HG03139 (cell line): ENCODE results near the gene PFN4.
"Not testable (repeated sequence)": the region's sequence is repeated elsewhere in the genome, so short reads cannot be mapped to it uniquely, and the experiment has no call there.

Experiments used
- ATAC-seq: cut with Tn5 transposase; IDR thresholded peaks from one replicate; pipeline ENCODE4 v1.9.1; 2021; ENCODE audit not compliant: unreplicated experiment

The PFN4 gene, protein sequence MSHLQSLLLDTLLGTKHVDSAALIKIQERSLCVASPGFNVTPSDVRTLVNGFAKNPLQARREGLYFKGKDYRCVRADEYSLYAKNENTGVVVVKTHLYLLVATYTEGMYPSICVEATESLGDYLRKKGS

DNA sequence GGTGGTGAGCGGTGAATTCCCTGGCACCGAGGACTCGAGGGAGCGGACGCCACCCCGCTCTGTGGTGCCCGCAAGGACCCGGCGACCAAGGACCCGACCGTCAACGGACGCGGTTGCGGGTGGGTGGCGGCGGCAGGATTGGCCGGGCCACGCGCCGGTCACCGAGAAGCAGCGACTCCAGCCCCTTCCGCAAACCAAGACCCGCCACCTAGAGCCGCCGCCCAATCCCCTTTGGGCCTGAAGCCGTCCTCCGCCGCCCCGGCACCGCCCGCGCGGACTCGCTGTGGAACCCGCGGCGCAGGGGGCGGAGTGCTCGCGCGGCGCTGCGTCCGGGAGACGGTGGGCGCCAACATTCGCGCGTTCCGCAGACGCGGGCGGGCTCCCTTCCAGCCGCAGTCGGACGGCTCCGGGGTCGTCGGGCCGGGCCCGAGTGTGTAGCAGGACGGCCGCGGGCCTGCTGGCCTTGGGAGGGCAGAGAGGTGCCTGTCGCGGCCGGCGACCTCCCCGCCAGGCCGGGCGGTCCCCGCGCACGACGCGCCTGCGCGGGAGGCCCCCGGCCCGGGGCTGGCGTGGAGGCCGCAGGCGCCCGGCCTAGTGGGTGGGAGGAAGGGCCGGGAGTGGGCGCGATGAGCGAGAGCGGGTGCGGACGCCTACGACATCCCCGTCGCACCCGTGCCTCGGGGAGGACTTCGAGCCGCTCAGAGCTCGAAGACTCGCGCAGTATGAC lies at the start of gene PFN4, which contains the start of gene FAM228B:
TSS of gene PFN4 (minus strand) at position 140 of the 727 bp plus-strand sequence. CDS start 799 bp downstream, outside the sequence.
TSS of gene FAM228B (plus strand) at position 275 of the 727 bp plus-strand sequence. CDS start 893 bp downstream, outside the sequence.
- ATAC-seq = peak; percentile 84

DNA sequence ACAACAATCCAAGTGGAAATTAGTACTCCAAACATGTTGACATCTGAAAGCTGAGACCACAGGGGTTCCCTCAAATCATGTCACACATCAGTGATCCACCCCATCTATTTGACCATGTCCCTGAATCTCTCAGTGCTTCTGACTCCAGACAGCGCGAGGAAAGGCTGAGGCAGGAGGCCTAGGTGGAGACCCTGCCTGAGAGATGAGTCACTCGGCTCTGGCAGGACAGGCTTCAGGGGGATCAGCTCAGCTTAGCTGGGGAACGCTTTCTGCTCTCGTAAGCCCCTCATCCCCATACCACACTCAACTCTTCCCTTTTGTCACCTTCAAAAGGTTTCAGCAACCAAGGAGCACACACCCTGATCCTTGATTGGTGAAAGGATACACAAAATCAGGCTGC lies 45.9 kb upstream of the PFN4 start:
- no peak for ATAC-seq

DNA sequence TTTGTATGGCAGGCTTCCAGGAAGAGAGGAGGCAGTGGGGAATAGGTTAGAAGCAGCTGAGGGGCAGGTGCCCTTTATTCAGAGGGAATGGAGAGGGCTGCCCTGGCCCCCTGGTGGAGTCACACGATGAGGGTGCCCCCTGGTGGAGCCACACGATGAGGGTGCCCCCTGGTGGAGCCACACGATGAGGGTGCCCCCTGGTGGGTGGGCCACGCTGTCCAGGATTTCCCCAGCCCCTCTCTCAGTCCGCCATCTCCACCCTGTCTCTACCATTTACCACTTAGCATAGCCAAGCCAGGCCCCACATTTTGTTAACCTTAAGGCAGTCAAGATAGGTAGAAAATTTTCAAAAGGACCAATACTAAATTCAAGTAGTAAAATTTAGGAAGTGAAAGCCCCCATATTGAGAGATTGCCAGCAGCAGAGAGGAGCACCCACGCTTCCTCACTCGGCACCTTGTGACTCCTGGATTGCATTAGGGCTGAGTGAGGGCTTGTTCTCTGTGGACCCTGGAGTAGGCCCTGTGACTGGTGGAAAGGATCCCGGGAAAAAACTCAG lies 41.4 kb upstream of the PFN4 start:
- ATAC-seq = peak; percentile 57

DNA sequence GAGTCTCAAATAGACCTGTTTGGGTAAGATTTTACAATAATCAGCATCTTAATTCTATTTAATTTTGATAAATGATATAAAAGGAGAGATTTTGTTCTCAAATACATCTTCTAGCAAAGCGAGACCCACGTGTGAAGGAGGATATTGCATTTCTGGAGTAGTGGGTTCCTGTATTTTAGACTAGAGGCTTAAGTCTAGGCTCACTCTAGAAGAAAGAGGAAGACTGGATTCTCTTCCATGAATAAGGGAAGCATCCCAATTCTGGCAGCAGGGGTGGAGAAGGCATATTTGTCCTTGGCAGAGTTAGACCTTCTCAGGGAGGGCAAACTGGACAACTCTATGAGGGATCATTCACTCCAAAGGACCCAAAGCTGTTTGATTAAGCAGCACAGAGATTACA lies 40.5 kb upstream of the PFN4 start:
- no peak for ATAC-seq

DNA sequence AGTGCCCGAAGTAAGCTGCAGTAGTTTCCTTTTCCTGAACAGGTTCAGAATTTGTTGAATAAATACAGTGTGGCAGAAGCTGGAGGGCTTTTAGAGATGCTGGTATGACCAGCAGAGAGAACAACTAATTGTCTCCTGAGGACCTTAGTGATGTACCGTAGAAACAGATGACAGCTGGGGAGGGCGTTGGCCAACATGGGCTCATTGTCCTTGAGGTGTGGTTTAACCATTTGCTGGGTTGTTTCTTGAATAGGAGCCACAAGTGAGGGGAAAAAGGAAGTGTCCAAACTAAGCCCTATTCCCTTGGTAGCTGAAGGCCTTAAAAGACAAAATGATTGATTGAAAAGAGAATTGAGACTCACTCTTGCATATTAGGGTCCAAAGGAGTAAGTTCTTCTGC lies 40.1 kb upstream of the PFN4 start:
- no peak for ATAC-seq

DNA sequence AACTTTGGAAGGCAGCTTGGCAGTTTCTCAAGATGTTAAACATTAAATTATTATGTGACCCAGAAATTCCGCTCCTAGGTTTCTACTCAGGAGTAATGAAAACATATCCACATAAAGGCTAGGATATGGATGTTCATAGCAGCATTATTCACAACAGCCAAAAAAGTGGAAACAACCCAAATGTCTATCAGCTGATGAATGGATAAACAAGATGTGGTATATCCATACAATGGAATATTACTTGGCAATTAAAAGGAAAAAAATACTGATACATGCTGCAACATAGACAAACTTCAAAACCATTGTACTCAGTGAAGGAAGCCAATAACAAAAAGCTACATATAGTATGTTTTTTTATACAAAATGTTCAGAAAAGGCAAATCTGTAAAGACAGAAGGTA lies 39.4 kb upstream of the PFN4 start:
- no peak for ATAC-seq

DNA sequence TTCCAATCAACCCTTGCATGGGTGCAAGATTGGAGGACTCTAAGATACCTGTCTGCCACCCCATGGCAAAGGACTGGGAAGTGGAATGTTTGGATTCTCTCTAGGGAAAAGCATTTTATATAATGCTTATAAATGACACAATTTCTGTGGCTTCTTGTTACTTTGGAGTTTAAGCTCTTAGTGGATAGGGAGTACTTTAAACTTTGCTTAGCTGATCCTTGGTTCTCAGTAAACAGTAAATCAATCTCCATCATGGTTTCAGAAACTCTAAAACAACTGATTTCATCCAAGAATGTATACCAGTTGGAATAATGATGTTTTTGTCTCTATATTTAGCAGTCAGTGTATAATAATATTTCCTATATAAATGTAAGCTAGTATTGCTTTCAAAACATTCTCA lies 37.6 kb upstream of the PFN4 start:
- ATAC-seq = no peak

DNA sequence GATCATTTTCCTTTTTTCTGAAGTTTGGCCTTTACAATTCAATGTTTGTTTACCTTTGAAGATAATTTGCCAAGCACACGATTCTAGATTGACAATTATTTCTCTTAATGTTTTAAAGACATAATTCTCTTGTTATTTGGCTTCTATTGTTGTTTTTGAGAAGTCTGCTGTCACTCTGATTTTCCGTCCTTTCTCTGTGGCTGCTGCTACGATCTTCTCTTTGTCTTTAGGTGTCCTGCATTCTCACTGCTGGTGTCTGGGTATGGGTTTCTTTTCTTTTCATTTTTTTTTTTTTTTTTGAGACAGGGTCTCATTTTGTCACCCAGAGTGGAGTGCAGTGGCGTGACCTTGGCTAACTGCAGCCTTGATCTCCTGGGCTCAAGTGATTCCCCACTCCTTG lies 36.6 kb upstream of the PFN4 start:
- no peak for ATAC-seq

DNA sequence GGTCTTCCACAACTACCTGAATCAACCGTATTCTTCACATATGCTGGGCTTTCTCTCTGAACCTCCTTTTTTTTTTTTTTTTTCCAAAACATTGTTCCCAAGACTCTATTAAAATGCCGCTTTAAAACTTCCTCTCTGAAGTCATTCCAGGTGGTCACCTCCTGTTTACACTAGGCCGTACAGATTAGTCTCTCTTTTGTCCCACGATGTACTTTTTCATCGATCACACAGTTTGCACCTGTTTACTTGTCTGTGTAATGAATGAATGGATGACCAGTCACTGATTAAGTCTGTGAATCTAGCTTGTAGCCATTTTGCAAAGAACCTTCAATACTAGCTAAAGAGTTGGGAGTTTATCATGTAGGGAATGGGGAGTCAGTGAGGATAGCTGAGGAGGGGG lies 35.0 kb upstream of the PFN4 start:
- ATAC-seq = no peak

DNA sequence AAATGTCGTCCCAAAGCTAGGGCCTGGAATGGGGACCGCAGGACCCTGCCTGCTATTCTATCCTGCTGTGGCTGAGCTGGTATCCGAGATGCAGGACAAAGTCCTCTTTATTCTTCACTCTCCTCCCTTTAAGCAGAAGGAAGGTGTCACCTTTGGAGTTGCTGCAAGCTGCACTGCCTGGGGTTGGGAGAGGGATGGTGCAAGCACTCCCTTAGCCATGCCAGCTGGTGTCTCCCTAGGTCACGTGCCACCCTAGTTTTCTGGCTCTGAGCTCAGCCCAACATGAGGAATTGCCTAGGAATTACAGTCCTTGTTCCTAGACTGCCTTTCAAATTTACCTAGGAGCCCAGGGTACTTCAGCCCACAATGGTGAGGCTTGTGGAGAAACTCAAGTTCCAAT lies 30.3 kb upstream of the PFN4 start:
- no peak for ATAC-seq

DNA sequence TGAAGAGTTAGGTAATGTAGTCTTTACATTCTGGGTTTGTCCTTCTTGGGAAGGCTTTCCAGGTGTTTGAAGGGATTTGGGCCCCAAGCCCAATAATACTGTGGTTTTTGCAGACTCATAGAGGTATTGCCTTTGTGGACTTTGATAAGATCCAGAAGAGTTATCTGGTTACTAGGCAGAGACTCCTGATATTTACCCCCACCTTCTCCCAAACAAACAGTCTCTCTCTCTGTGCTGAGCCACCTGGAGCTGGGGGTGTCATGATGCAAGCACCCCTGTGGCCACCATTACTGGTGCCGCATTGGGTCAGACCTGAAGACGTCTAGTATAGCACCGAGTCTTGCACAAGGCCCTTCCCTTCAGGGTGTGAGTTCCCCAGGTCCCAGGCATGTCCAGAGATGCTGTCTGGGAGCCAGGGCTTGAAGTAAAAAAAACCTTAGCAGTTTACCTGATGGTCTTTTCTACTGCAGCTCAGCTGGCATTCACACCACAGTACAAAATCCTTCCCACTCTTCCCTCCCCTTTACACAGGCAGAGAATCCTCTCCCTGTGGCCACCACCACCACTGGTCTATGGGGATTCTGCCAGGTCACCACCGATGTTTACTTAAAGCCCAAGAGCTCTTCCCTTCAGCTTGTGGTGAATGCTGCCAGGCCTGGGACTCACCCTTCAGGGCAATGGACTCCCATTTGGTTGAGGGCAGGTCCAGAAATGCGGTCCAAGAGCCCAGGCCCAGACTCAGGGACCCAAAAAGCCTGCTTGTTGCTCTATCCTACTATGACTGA lies 29.5 kb upstream of the PFN4 start:
- no peak for ATAC-seq

DNA sequence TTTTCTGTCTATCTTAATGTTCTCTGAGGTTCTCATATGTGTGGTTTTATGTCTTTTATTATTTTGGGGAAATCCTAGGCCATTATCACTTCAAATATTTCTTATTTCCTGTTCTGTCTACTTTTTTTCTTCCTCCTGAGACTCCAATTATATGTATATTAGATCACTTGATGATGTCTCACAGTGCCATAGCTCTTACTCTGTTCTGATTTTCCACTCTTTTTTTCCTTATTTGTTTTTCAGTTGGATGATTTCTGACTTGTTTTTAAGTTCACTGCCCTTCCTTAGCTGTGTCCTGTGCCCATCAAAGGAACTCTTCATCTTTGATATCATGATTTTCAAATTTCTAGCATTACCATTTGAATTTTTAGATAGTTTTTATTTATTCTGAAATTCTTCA lies 24.2 kb upstream of the PFN4 start:
- ATAC-seq = no peak

DNA sequence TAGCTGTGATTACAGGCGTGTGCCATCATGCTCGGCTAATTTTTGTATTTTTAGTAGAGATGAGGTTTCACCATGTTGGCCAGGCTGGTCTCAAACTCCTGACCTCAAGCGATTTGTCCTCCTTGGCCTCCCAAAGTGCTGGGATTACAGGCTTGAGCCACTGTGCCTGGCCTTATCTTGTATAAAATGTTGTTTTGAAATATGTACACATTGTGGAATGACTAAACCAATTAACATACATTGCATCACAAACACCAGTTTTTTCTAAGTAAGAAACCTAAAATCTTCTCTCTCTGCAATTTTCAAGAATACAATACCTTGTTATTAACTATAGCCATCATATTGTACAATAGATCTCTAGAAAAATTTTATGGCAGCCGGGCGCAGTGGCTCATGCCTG lies 17.2 kb upstream of the PFN4 start:
- ATAC-seq = not testable (repeated sequence)

DNA sequence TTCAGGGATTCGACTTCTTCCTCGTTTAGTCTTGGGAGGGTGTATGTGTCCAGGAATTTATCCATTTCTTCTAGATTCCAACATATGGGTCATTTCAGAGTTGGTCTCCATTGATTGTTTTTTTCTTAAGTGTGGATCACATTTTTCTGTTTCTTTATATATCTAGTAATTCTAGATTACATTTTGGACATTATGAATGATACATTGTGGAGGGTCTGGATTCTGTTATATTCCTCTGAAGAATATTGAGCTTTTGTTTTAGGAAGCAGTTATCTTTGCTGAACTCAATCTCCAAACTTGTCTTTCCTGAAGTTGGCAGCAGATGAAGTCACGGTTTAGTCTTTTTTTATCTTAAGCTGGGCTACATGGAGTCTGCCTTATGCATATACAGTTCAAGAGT lies 9.4 kb upstream of the PFN4 start:
- ATAC-seq = no peak

DNA sequence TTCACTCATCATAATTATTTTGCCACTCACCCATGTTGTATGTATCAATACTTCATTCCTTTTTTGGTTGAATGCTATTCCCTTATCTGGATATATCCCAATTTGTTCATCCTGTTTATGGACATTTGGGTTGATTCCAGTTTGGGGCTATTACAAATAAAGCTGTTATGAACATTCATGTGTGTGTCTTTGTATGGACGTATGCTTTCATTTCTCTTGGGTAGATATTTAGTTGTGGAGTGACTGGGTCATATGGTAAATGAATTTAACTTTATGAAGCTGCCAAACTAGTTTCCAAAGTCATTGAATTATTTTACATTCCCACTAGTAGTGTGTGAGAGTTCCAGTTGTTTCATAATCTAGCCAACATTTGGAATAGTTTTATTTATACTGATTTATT lies 2.8 kb upstream of the PFN4 start:
- ATAC-seq = no peak

DNA sequence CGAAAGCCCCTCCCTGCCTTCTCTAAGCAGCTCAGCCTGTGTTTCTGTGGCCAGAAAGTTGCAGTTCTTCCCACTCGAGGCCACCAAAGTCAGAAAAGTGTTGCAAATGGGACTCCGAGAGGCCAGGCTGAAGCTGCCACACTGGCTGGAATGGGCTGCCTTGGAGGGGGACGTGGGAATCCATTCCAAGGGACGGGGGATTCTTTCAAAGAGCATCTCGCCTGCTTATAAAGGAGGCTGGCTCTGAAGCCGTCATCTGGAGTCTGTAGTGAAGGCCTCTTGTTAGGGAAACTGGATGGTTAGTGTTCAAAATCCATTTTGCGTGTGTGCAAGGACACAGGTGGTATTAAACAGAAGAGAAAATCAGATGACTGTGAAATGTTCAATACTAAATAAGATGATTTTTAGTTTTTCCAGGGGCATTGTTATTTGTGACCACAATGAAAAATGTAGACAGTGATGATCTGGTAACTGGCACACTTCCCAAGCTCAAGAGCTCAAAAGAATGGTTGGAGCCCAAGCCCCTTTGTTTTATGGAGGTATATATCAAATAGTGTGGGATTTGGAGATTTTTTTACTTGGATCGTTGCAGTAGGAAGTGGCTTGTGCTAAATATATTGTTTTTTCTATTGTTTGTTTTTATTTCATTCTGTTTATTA lies 917 bp upstream of the PFN4 start:
- ATAC-seq = peak; percentile 2

DNA sequence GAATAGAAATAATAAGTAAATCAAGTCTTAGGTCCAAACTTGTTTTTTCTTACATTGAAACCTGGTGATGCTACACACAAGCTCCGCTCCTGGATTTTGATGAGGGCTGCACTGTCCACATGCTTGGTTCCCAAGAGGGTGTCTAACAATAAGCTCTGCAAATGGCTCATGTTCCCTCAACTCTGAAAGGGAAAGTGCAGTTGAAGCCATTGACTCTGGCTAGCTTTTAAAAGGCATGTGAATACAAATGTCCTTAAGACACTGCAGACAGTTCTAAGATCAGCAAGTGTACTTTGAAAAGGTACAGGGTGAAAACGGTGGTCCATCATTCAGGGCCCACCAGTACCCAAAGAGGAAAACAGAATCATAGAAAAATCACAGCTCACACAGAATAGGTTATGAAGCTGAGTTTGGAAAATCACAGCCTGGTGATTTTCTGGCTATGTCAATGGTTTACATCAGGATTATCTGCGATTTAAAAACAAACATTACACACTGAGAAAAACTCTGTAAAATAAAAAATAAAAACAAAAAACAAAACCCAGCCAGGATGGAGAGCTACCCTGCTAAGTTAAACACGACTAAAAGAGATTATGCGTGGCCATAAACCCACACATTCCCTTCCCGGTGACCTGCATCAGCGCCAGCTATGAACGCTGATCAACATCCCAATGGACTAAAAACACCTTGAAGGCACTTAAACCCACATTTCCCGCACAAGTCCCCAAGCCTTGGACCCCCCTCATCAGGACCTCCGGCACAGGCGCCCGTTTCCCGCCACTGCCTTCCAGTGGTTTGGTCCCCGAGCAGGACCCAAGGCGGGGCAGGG lies 554 bp downstream of the PFN4 start:
- ATAC-seq = no peak

DNA sequence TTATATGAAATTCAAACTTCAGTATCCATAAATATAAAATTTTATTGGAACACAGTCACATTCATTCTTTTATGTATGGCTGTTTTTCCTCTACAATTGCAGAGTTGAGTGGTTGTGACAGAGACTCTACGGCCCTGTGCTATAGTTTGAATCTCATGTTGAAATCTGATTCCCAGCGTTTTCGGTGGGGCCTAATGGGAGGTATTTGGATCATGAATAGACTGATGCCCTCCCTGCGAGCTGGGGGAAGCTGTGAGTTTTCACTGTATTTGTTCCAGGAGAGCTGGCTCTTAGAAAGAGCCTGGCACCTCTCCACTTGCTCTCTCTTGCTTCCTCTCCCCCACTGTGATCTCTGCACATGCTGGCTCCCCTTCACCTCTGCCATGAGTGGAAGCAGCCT lies 1.7 kb downstream of the PFN4 start:
- no peak for ATAC-seq

DNA sequence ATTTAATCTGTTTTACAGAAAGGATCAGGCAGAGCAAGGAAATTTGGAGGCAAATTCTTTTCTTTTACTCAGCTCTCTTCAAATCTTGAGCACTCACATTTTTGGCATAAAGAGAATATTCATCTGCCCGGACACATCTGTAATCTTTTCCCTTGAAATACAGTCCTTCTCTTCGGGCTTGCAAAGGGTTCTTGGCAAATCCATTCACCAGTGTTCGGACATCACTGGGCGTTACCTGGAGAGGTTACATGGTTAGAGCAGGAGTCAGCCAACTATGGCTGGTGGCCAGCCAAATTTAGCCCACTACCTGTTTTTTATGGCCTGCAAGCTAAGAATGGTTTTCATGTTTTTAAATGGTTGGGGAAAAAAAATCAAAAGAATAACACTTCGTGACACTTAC lies 2.1 kb downstream of the PFN4 start:
- no peak for ATAC-seq

DNA sequence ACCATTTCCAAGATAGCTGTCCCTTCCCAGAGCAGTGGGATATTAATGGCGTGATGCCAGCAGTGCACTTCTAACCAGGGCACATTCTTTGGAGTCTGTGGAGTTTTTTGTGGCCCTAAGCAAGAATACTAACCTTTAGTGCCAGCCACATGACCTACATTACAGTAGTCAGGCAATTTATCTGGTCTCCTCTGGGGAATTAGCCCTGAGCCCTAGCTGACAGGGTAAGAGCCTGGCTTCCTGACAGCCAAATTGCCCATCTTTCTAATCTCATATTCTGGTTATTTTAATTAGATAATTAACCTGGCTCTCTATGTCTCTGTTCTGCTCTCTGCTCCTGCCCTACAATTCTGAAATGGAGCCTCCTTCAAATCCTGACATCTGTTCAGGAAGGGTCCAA lies 5.2 kb downstream of the PFN4 start:
- ATAC-seq = no peak
